Coronary artery (tissue), 2 donors: Measurements from ENCODE around the gene GPC2.
"Not testable (repeated sequence)": the region's sequence is repeated elsewhere in the genome, so short reads cannot be mapped to it uniquely, and the experiment has no call there.

Experiments
- DNase-seq: peaks from one replicate; pipeline ENCODE4 v3.0.0-alpha.2; 2017; ENCODE audit warnings: low spot score
- H3K27ac ChIP-seq, 2 donors: fragments of 200-600 bp; sonication (generic); one replicate each; pipeline ENCODE4 v1.5.1; 2016 to 2019
- H3K4me3 ChIP-seq: fragments of 200-600 bp; sonication (generic); 2 replicates; pipeline ENCODE4 v1.5.1; 2016; ENCODE audit warnings: mild to moderate bottlenecking, moderate library complexity
- TF ChIP-seq, protein P1 (sequence below): fragments of 200-600 bp; sonication (generic); IDR thresholded peaks from one replicate; pipeline ENCODE4 v1.5.1; 2019; ENCODE audit warnings: antibody characterized with exemption

Gene GPC2

DNA sequence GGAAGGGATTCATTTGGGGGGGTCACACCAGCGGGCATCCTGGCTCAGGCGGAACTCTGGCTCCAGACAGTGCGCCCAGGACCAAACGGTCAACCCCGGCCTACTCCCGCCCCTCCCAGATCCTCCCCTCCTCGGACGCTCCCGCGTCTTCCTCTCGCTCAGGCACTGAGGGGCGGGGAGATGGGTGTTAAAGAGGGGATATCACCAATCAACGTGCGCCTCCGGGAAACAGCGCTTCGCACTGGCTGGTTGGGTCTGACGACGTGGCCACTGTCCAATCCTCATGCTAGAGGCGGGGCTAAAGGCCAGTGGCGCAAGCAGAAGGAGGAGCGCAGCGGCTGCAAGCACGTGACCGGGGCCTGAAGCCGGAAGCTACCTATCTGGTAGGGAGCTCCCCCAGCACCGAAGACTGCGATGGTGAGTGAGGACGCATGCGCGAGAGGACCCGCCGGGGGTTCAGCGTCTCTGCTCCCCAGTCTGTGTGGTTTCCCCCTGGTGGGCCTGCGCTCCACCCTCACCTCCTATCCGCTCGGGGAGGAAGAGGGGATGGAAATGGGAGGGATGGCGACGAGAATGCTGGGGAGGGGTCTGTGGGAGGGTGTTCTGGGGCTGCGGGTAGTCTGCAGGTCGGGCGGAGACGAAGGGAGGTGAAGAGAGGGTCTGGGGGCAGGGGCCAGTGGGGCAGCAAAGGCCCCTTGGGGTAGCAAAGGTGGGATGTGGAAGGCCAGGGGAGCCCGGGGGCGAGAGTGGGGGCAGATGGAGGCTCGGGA, 28.4 kb downstream of the GPC2 start, which contains the start of gene LAMTOR4:
LAMTOR4 (plus strand) TSS at position 360 of the 770 bp plus-strand sequence; CDS start at position 415, 55 bp downstream.
- Histone ChIP-seq H3K4me3 (peak within 1 kb of the TSS; percentile 99), H3K27ac (peak within 1 kb of the TSS; percentile 85 to 96)
- peak; percentile 100 for DNase-seq
- TF ChIP-seq, protein P1, sequence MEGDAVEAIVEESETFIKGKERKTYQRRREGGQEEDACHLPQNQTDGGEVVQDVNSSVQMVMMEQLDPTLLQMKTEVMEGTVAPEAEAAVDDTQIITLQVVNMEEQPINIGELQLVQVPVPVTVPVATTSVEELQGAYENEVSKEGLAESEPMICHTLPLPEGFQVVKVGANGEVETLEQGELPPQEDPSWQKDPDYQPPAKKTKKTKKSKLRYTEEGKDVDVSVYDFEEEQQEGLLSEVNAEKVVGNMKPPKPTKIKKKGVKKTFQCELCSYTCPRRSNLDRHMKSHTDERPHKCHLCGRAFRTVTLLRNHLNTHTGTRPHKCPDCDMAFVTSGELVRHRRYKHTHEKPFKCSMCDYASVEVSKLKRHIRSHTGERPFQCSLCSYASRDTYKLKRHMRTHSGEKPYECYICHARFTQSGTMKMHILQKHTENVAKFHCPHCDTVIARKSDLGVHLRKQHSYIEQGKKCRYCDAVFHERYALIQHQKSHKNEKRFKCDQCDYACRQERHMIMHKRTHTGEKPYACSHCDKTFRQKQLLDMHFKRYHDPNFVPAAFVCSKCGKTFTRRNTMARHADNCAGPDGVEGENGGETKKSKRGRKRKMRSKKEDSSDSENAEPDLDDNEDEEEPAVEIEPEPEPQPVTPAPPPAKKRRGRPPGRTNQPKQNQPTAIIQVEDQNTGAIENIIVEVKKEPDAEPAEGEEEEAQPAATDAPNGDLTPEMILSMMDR: no peak

DNA sequence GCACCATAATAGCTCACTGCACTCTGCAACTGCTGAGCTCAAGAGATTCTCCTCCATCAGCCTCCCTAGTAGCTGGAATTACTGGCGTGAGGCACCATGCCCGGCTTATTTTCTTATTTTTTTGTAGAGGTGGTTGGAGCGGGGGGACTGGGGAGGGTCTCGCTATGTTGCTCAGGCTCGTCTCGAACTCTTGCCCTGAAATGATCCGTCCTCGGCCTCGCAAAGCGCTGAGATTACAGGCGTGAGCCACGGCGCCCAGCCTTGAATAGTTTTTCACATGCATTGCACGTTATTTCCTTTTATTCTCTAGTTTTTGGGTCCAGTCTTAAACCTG, 29.0 kb downstream of the GPC2 start:
- Histone ChIP-seq H3K4me3 (peak overlapping the region; percentile 99), H3K27ac (peak overlapping the region; percentile 85 to 96)
- no peak for DNase-seq
- TF ChIP-seq, protein P1: no peak

DNA sequence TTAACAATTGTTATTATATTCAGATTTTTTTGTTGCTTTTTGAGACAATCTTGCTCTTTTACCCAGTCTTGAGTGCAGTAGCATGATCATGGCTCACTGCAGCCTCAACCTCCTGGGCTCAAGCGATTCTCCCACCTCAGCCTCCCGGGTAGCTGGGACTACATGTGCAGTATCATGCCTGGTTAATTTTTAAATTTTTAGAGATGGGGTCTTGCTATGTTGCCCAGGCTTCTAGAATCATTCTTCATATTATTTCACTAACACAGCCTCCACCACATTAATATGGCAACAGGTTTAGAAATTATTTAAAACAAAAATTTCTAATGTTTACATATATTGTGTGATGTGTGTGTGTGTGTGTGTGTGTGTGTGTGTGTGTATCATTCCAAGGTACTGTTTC, 29.9 kb downstream of the GPC2 start:
- DNase-seq: no peak
- H3K27ac ChIP-seq: no peak overlapping the region
- no peak overlapping the region for H3K4me3 ChIP-seq
- TF ChIP-seq, protein P1: no peak

DNA sequence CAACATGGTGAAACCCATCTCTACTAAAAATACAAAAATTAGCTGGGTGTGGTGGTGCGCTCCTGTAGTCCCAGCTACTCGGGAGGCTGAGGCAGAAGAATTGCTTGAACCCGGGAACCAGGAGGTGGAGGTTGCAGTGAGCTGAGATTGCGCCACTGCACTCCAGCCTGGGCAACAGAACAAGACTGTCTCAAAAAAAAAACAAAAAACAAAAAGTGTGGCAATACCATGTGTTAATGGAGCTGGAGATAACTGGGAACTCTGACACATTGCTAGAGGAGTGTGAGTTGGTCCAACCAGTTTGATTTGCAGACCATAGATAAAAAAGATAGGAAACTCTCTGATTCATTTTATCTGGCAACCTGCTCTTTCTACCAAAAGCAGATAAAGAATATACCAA, 30.8 kb downstream of the GPC2 start:
- DNase-seq: not testable (repeated sequence)

DNA sequence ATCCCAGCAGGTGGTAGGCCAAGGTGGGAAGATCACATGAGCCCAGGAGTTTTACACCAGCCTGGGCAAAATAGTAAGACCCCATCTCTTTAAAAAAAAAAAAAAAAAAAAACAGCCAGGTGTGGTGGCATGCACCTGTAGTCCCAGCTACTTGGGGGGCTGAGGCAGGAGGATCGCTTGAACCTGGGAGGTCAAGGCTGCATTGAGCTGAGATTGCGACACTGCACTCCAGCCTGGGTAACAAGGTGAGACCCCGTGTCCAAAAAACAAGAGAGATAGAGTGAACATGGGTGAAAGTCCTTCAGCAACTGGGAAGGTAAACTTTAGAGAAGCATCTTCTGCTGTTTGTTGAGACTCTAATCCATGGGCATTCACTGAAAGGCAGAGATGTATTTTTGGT, 34.7 kb downstream of the GPC2 start:
- no peak overlapping the region for H3K27ac ChIP-seq
- TF ChIP-seq, protein P1: no peak
- no peak for DNase-seq
- H3K4me3 ChIP-seq: no peak overlapping the region

More for the DNA sequence above, 30.8 kb downstream of the GPC2 start:
- H3K27ac ChIP-seq, H3K4me3 ChIP-seq: not testable (repeated sequence)

DNA sequence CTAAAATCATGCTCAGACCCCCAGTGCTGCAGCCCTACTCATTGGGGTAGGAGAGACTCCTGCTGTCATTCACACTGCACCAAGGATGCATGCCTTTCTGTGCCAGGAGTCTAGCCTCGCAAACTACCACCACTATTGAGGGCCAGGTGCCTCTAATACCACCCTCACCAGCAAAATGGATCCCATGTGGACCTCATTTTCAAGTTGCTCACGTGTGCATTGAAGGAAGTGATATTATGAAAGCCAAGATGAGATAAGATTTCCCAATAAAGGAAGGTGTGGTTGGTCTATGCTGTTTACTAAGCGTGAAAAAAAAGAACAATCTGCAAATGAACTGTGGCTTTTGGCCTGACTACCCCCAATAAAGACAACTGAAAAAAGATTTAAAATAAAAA, 35.6 kb downstream of the GPC2 start:
- H3K4me3 ChIP-seq: no peak overlapping the region
- TF ChIP-seq, protein P1: no peak
- no peak overlapping the region for H3K27ac ChIP-seq
- no peak for DNase-seq

DNA sequence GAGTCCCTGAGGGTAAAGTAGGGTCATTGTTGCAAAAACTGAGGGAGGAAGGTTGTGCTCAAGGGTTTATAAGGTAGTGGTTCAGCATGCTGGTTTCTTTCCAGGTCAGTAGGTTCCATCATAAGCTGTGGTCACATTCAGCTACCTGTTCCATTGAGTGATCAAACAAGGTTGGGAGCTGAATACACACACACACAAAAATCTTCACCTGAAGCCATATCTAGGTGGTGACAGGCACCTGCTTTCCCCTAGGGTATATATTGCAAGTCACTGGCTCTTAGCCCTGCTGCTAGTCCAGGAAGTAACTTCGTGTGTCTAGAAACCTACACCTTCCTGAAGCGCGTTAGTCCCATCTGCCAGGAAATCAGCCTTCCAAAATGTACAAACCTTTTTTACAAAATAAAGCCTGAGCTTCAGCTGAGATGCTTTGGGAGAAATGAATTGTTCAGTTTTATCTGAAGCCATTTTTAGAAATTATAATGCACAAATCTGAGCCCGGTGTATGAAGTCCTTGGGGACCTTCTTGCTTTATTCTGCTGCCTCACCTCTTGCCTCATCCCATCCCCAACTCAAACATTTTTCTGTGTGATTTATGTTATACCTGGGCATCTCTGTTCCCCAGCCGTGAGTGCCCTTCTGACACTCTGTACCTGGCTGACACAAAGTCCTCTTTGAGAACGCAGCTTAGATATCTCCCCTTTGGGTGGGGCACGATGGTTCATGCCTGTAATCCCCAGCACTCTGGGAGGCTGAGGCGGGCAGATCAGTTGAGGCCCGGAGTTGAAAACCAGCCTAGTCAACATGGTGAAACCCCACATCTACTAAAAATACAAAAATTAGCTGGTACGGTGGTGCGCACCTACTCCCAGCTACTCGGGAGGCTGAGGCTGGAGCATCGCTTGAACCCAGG, 39.1 kb downstream of the GPC2 start:
- Histone ChIP-seq H3K27ac (no peak overlapping the region), H3K4me3 (no peak overlapping the region)
- DNase-seq: no peak
- TF ChIP-seq, protein P1: no peak
